GM15510 (cell line): ENCODE data around the gene C16orf95.

Experiments
- POLR2A ChIP-seq: IDR thresholded peaks from 3 replicates; pipeline ENCODE4 v1.6.1; 2011; ENCODE audit warnings: borderline replicate concordance; ENCODE audit not compliant: insufficient read length; ENCODE audit errors: extremely low read depth

The C16orf95 gene

DNA sequence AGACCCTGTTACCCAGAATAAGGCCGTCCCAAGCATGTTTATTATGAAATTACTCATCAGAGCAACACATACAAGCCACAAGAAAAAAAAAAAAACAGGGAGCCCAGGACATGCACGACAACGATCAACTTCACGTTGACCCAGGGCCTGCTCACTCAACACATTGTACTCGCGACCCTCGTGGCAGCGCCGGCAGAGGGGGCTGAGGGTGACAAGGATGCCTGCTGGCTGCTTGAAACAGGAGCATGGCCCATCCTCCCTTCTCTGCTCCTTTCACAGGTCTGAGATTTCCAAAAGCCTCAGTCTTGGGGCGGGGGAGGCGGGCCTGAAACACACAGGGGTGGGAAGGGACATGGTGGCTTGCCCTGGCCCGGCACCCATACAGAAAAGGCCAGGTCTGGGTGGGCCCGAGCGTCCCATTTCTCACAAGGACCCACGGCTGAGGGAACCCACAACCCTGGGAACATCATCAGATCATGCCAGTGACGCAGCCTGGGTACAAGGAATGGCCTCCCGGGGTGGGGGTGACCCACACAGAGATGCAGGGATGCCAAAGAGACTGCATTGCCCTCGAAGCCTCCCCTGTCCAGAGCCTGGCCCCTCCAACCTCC lies 21.1 kb upstream of the C16orf95 start:
- no peak for TF ChIP-seq POLR2A

DNA sequence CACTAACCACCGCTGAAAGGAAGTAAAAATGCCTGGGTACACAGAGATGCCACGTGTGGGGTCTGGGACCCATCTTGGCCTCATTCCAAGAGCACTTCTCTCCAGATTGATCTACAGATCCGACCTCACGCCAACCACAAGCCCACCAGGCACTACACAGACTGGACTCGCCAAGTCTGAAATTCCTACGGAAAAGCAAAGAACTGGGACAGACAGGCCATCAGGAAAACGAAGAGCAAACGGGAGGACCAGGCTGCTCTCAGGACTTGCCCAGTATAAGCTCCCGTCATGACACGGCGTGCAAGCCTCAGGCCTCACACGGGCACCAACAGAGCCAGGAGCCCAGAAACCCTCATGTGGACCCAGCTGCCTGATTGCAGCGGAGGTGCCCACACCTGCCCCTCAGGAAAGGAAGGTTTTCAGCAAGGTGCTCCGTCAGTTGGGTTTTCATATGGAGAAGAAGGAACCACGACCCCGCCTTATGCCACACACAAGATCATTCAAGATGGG lies 20.1 kb upstream of the C16orf95 start:
- no peak for TF ChIP-seq POLR2A

DNA sequence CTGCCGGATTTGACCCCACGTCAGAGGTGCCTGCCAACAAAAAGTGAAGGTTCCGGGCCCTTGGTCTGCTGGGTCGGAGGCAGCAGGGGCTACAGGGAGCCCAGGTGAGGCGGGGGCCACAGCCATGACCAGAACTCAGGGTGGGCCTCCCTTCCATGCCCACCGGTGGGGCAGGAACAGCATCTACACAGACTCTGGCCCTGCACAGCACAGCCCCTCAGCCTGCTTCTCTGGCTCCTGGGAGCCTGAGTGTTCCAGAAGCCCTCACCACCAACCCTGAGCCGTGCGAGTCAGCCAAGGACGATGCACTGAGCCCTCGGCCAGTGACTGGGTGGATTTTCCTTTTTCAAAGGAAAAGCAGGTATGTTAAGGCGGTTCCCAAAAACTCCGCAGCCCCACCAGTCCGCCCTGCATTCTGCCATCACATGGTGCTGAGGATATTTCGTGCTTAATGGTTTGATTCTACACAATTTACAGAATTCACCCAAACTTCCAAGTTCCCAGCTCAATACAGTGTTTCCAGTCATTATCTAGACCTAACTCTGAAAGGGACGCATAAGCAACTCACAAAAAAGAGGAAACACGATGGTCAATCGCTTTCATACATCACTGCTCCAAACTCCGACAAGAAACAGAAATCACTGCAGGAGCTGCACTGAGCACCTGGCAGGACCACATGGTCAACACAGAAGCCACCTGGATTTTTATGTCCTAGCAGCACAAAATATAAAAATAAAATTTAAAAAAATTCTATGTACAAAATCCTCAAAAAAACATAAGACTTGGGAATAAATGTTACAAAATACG lies 19.4 kb upstream of the C16orf95 start:
- no peak for TF ChIP-seq POLR2A

DNA sequence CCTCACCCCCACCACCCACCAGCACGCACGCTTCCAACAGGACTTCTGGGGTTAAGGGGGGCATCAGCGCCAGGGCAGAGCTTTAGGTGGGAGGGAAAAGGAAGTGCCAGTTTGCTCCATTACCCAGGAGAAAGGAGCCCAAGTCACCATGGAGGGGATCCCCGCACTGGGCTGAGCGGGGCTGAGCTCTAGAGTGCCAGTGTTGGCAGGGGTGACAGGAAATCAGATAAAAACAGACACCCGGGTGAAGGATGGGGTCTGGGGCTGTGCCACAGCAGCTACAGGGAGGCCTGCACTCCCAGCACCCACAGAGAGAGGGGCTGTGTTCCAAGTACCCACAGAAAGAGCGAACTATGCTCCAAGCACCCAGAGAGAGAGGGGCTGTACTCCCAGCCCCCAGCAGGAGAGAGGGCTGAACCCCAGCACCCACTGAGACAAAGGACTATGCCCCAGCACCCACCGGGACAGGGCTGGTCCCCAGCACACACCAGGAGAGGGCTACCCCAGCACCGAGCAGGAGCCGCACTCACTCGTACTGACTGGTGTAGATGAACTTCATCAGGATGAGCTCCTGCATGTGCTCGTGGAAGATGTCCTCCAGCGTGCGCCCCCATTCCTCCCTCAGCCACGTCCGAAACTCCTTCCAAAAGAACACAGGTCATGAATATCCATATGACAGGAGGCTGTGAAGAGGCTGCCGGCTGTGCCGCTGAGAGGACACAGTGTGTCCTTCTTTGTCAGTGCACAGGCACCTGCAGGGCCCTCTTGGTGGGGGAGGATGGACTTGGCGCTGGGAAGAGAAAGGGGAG lies 18.6 kb upstream of the C16orf95 start:
- no peak for TF ChIP-seq POLR2A

DNA sequence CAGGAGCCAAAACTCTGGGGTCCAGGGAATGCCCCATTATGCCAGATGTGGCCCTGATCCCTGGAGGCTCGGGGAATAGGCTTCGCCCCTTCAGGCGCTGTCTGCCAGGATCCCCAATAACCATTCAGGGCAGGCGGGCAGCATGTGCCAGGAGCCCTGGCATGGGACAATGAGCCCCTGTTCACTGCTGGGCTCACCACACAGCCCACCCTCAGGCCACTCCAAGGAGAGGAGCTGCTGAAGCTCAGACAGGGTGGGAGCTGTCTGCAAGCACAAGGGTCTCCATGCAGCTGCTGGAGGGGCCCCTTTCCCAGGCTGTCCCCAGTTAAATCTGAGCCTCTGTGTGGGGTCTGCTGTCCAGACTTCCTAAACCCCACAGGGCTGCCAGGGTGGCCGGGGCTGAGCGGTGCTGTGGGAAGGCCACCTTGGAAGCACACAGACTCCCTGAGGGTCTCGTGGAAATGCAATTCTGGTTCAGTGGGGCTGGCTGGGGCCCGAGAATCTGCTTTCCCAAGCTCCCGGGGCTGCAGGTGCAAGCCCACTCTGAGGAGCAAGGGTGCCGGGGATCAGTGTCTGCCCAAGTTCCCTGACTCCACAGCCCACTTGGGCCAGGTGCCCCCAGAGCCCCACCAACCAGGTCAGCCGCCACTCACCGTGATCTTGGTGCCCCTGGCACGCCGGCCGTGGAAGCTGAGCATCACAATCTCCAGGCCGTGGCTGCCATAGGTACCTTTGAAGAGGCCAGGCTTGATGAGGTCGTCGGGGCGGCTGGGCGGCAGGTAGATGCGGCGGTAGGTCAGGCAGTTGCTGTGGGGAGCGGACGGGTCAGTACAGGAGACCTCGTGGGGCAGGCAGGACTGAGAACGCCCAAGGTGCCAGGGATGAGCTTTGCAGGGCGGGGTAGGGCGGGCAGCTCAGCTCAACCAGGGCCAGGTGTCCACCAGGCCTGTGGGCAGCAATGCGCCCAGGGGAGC lies 17.7 kb upstream of the C16orf95 start:
- TF ChIP-seq POLR2A: no peak

DNA sequence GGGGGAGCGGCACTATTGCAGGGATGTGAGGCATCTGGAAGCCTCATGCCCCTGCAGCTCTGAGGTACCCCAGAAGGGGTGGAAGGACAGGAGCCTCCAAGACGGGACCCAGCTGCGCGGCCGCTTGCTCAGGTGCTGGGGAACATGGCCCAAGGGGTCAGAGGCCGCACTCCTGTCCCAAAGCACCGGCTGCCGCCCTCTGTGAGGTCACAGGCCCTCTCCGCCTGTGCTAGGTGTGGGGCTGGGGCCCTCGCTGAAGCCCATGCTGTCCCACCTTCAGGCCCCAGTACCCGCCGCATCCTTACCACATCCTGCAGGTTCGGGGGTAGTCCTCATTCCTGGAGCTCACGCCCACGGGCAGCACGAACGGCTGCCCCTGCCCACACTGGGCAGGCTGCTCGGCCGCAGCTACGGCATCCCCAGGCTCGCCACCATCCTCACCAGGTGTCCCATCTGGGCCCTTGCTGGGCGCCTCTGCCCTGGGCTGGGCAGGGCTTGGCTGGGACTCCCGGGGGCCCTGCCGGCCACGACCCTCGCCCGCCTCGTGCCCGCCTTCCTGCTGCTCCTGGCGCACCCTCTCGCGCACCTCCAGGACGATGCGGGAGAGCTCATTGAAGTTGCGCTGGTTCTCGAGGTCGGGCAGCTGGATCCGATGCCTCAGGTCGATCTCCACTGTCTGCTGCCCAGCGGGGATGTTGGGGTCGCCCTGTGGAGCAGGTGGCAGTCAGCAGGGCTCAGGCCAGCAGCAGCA lies 16.6 kb upstream of the C16orf95 start:
- no peak for TF ChIP-seq POLR2A

DNA sequence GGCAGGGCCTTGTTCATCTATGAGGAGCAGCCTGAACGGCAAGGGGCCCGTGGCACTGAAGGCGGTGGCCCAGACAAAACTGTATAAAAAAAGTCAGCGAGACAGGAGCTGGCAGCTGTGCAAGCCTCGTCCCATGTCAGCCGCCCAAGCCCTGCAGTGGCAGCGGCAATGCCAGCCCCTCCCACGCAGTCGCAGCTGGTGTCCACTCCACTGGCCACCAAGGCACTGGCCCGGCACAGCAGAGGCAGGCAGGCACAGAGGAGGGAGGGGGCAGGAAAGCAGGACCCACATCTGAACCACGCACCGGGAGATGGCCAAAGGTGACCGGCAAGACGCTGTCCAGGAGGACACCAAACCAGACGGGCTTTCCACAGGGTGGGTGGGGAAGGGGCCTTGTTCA lies 15.9 kb upstream of the C16orf95 start:
- no peak for TF ChIP-seq POLR2A

DNA sequence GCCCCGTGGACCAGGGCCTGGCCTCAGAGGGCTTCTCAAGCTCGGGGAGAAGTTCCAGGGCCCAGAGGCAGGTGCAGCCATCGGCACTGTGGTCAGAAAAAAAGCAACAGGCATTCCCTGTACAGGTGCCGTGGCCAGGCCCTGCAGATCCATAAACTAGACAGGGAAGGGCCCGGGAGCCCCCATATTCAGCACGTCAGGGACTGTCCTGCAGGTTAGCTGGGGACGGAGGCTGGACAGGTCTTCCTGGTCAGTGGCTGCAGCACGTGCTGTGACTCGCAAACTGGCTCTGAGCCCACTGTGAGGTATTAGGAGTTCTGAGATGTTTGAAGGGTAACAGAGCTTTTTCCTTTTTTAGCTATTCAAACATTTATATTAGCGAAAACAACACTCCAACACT lies 15.0 kb upstream of the C16orf95 start:
- TF ChIP-seq POLR2A: no peak

DNA sequence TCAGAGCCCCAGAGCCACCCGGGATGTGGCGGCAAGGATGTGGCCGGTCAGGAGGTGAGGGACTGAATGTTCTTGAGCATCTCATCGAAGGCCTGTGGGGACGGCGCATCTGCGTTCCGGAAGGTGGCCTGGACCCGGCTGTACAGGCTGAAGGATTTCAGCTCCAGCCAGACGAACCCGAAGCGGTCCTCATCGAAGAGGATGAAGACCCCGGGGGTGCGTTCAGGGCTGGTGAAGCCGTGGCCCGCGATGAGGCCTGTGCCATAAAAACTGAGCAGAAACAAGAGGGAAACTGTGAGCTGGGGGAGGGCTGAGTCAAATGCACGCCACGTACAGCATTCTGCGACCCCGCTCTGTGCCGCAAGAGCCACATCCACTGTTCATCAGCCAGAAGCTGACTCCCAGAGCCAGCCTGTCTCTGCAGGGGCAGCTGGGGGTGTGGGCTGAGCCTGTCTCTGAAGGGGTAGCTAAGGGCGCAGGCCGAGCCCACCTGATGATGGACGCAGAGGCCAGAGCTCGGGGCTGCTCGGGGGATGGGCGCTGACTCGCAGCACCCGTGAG lies 14.1 kb upstream of the C16orf95 start:
- no peak for TF ChIP-seq POLR2A

DNA sequence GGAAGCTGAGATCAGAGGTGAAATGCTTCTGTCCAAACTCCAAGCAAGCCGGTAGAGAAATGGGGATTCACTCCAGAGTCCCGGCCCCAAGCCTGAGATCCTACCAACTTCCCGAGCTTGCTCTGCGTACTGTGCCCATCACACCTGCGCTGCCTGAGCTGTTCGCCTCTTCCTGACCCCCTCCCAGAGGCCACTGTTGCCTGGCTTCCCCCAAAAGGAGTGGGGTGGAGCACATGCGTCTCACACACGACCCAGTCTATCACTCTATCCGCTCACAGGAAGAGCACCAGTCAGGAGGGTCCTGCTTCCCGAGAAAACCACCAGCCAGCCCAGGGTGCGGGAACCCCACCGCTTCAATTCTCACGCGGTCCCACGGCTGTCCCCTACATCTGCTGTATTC lies 13.5 kb upstream of the C16orf95 start:
- TF ChIP-seq POLR2A: no peak

DNA sequence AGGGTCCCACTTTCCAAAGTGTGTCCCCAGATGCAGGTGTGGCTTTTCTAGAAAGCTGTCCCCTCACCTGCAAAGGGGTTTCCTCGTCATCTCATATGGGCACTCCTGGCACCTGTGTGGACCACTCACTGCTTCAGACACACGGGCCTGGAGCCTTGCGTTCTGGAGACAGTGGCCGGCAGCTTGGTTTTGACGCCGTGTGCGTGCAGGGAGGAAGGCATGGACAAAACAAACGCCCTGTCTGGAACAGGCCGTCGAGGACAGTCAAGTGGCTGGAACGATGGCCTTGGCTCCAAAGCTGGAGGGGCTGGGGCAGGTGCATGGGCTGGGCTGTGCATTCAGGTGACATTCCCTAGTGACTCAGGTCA lies 13.0 kb upstream of the C16orf95 start:
- no peak for TF ChIP-seq POLR2A

DNA sequence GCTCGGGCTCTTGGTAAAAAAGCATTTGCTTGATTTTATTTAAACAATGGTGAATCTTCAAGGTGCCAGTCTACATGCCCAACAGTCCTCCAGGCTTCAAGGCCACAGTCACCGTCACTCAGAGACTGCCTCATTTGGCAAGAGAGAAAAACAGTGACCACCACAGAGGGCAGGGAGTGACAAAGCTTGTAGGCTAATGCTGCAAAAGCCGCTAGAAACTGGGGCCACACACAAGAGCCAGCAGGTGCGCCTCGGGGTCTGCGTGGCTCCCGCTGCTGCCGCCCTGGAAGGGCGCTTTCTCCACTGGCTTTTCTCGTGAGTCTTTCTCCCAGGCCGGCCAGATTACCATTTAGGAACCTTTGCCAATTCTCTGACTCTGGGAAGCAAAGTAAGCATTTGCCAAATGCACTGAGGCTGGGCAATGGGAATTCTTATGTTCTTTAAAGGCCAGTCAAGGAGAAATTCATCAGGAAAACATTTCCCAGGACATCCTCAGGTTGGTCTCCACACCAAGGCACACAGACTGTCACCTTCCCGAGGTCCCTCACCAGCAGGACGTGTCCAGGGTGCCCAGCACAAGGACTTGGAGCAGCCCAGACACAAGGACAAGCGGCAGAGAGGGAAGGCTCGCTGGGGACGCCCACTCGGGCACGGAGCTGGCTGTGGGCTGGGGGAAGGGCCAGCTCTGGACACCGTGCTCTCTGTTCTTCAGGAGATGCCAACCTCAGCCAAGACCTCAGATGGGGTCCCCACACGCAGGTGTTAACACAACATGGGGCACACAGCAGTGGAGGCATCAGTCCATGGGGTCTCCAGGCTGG lies 12.5 kb upstream of the C16orf95 start:
- no peak for TF ChIP-seq POLR2A
